Neuronal stem cell (in vitro differentiated cells): ENCODE data around the gene GPER1.

Experiments
- DNase-seq: peaks from one replicate; pipeline ENCODE4 v3.0.0-alpha.2; 2013; ENCODE audit warnings: low spot score
- H2AFZ ChIP-seq: one replicate; pipeline ENCODE4 v1.6.1; 2013; ENCODE audit warnings: mild to moderate bottlenecking, low read length, inconsistent platforms
- H2AK5ac ChIP-seq: 2 replicates; pipeline ENCODE4 v1.6.1; 2013; ENCODE audit warnings: low read depth, mild to moderate bottlenecking, inconsistent platforms, low read length, moderate library complexity, mixed read lengths
- H2BK120ac ChIP-seq: 2 replicates; pipeline ENCODE4 v1.6.1; 2013; ENCODE audit warnings: low read depth, mild to moderate bottlenecking, inconsistent platforms, low read length, moderate library complexity, mixed read lengths
- H2BK12ac ChIP-seq: one replicate; pipeline ENCODE4 v1.6.1; 2013; ENCODE audit warnings: low read length, inconsistent platforms
- H2BK15ac ChIP-seq: 2 replicates; pipeline ENCODE4 v1.6.1; 2013; ENCODE audit warnings: mild to moderate bottlenecking, low read length, inconsistent platforms, mixed read lengths
- H2BK5ac ChIP-seq: one replicate; pipeline ENCODE4 v1.6.1; 2013; ENCODE audit warnings: inconsistent platforms, mild to moderate bottlenecking, low read length, moderate library complexity
- H3K14ac ChIP-seq: one replicate; pipeline ENCODE4 v1.6.1; 2013; ENCODE audit warnings: low read length, inconsistent platforms
- H3K18ac ChIP-seq: 2 replicates; pipeline ENCODE4 v1.6.1; 2013; ENCODE audit warnings: low read length, inconsistent platforms
- H3K23ac ChIP-seq: 2 replicates; pipeline ENCODE4 v1.6.1; 2013; ENCODE audit warnings: low read depth, mild to moderate bottlenecking, mixed read lengths, low read length, inconsistent platforms; ENCODE audit not compliant: poor library complexity
- H3K27ac ChIP-seq: replicated peaks from 3 replicates; pipeline ENCODE4 v1.5.1; 2013; ENCODE audit warnings: low read length, inconsistent platforms
- H3K27me3 ChIP-seq, 3 experiments: 2 replicates each; pipeline ENCODE4 v1.6.1; 2013; ENCODE audit warnings: low read length in 3 of 3, mild to moderate bottlenecking in 2 of 3, inconsistent platforms in 1 of 3, low read depth in 1 of 3, mixed read lengths in 1 of 3, moderate library complexity in 1 of 3; ENCODE audit not compliant: control insufficient read depth in 3 of 3, insufficient read depth in 3 of 3
- H3K36me3 ChIP-seq, 2 donors: replicated peaks in 1 of 2; 2 replicates each; pipeline ENCODE4 v1.6.1; 2013; ENCODE audit warnings: low read length in 2 of 2; ENCODE audit not compliant: control insufficient read depth in 2 of 2, insufficient read depth in 2 of 2
- H3K4ac ChIP-seq: 2 replicates; pipeline ENCODE4 v1.6.1; 2013; ENCODE audit warnings: inconsistent platforms, mild to moderate bottlenecking, low read length, moderate library complexity
- H3K4me1 ChIP-seq, 2 donors: 1 replicate in 1 of 2; 2 replicates in 1 of 2; pipeline ENCODE4 v1.6.1; 2013; ENCODE audit warnings: low read length in 2 of 2, low read depth in 1 of 2; ENCODE audit not compliant: control insufficient read depth in 2 of 2, insufficient read depth in 1 of 2
- H3K4me2 ChIP-seq: one replicate; pipeline ENCODE4 v1.6.1; 2013; ENCODE audit warnings: mild to moderate bottlenecking, low read length, inconsistent platforms; ENCODE audit not compliant: insufficient read depth, poor library complexity, severe bottlenecking
- H3K4me3 ChIP-seq, 2 donors: 2 replicates each; pipeline ENCODE4 v1.5.1; 2013; ENCODE audit warnings: low read length in 2 of 2, mild to moderate bottlenecking in 2 of 2, inconsistent platforms in 1 of 2, moderate library complexity in 1 of 2
- H3K79me1 ChIP-seq: one replicate; pipeline ENCODE4 v1.6.1; 2013; ENCODE audit warnings: low read depth, mild to moderate bottlenecking, inconsistent platforms, low read length, moderate library complexity
- H3K9ac ChIP-seq: one replicate; pipeline ENCODE4 v1.6.1; 2013; ENCODE audit warnings: mild to moderate bottlenecking, low read depth, low read length, inconsistent platforms; ENCODE audit not compliant: poor library complexity
- H3K9me3 ChIP-seq, 2 donors: replicated peaks in 1 of 2; 2 replicates each; pipeline versions ENCODE3 to v1.6.1; 2013; ENCODE audit warnings: low read length in 2 of 2, mild to moderate bottlenecking in 2 of 2, inconsistent platforms in 1 of 2, low read depth in 1 of 2, mixed read lengths in 1 of 2, moderate library complexity in 1 of 2; ENCODE audit not compliant: control insufficient read depth in 2 of 2, insufficient read depth in 1 of 2
- H4K8ac ChIP-seq: one replicate; pipeline ENCODE4 v1.6.1; 2013; ENCODE audit warnings: low read depth, mild to moderate bottlenecking, inconsistent platforms, low read length, moderate library complexity
- H4K91ac ChIP-seq: one replicate; pipeline ENCODE4 v1.6.1; 2013; ENCODE audit warnings: low read length, low read depth, mild to moderate bottlenecking, inconsistent platforms; ENCODE audit not compliant: poor library complexity
- WGBS, 2 donors: extraction: QIAGEN DNeasy Blood & Tissue Kit; methylation state at CpG; one replicate each; pipeline ENCODE4 v1.1.7; 2013; ENCODE audit warnings: missing lambda C conversion rate in 2 of 2, mixed read lengths in 1 of 2; ENCODE audit not compliant: insufficient read length in 2 of 2, insufficient replicate concordance in 1 of 2; ENCODE audit errors: extremely low coverage in 2 of 2; 5-methylcytosine and 5-hydroxymethylcytosine counted together

The GPER1 gene

GRCh38 chr7:1099154-1099542, 11.2 kb downstream of the GPER1 start:
- no peak for DNase-seq
- Histone ChIP-seq H2BK5ac (no peak overlapping the region), H4K91ac (no peak overlapping the region), H3K4me3 (no peak overlapping the region), H3K79me1 (peaks cover 22% of the 10 kb centered on the region), H4K8ac (no peak overlapping the region), H2BK12ac (no peak overlapping the region), H3K9ac (no peak overlapping the region), H3K18ac (no peak overlapping the region), H3K4me1 (peaks cover 11 to 27% of the 10 kb centered on the region in 2 donors), H2BK15ac (no peak overlapping the region), H3K4me2 (no peak overlapping the region), H3K9me3 (peaks cover 2 to 4% of the 10 kb centered on the region in 2 donors), H3K23ac (no peak overlapping the region), H2BK120ac (no peak overlapping the region), H3K14ac (no peak overlapping the region), H3K4ac (no peak overlapping the region), H3K27ac (no peak overlapping the region), H2AFZ (no peak overlapping the region), H3K27me3 (no peaks in the 10 kb centered on the region), H3K36me3 (peaks cover 10 to 16% of the 10 kb centered on the region in 2 donors), H2AK5ac (no peak overlapping the region)
- WGBS, 2 donors = no CpG with 5 or more reads among the region's 26 CpGs

- Histone ChIP-seq H2AK5ac (no peak overlapping the region), H3K18ac (no peak overlapping the region), H3K27ac (no peak overlapping the region), H3K14ac (no peak overlapping the region), H3K4me1 (peaks cover 11 to 27% of the 10 kb centered on the region in 2 donors), H3K36me3 (peaks cover 12 to 16% of the 10 kb centered on the region in 2 donors), H2BK12ac (no peak overlapping the region), H3K4ac (no peak overlapping the region), H3K4me3 (no peak overlapping the region), H2BK5ac (peak overlapping the region; percentile 63), H3K27me3 (no peaks in the 10 kb centered on the region), H2BK120ac (peak overlapping the region; percentile 42), H3K9ac (no peak overlapping the region), H4K8ac (peak overlapping the region; percentile 66), H3K4me2 (no peak overlapping the region), H4K91ac (no peak overlapping the region), H2BK15ac (no peak overlapping the region), H2AFZ (no peak overlapping the region), H3K23ac (peak overlapping the region; percentile 59), H3K79me1 (peaks cover 26% of the 10 kb centered on the region), H3K9me3 (peaks cover 2 to 4% of the 10 kb centered on the region in 2 donors)
- DNase-seq = no peak
- WGBS, 2 donors = no CpG with 5 or more reads among the region's 16 CpGs
Observed at GRCh38 chr7:1099637-1100036, 11.7 kb downstream of the GPER1 start.

DNA sequence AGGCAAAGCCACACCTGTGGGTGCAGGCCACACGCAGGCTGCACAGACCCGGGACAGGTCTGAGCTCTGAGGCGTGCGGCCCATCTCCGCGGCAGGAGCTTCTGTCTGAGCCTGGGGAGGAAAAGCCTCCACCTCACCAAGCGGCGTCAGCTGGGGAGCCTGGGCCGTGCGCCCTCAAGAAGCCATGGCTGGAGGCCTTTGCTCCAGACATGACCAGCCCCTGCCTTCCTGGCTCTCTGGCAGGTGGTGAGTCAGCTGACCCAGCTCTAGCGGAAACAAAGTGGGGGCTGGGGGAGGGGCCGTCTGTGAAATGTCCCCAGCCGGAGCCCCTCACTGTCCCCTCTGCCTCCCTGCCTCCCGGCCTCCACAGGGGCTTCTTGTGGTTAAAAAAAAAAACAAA, 12.5 kb downstream of the GPER1 start:
- H2AK5ac ChIP-seq = peak overlapping the region; percentile 35
- H3K14ac ChIP-seq = no peak overlapping the region
- peak overlapping the region; percentile 78 for H3K9ac ChIP-seq
- H3K4ac ChIP-seq = no peak overlapping the region
- no peak for DNase-seq
- H4K91ac ChIP-seq = no peak overlapping the region
- no peak overlapping the region for H3K4me3 ChIP-seq
- H3K79me1 ChIP-seq = peaks cover 26% of the 10 kb centered on the region
- WGBS, 2 donors = no CpG with 5 or more reads among the region's 14 CpGs
- peak overlapping the region; percentile 59 for H3K23ac ChIP-seq
- peaks cover 12 to 16% of the 10 kb centered on the region in 2 donors for H3K36me3 ChIP-seq
- no peaks in the 10 kb centered on the region for H3K27me3 ChIP-seq
- peaks cover 11 to 26% of the 10 kb centered on the region in 2 donors for H3K4me1 ChIP-seq
- H2AFZ ChIP-seq = no peak overlapping the region
- no peak overlapping the region for H3K27ac ChIP-seq
- H3K4me2 ChIP-seq = no peak overlapping the region
- H2BK15ac ChIP-seq = no peak overlapping the region
- H4K8ac ChIP-seq = no peak overlapping the region
- peaks cover 2 to 4% of the 10 kb centered on the region in 2 donors for H3K9me3 ChIP-seq
- peak overlapping the region; percentile 42 for H2BK120ac ChIP-seq
- peak overlapping the region; percentile 22 for H3K18ac ChIP-seq
- peak overlapping the region; percentile 63 for H2BK5ac ChIP-seq
- no peak overlapping the region for H2BK12ac ChIP-seq

- H4K91ac ChIP-seq = no peak overlapping the region
- peak overlapping the region; percentile 78 for H3K9ac ChIP-seq
- no CpG with 5 or more reads among the region's 34 CpGs for WGBS, 2 donors
- peak overlapping the region; percentile 71 for H2AK5ac ChIP-seq
- H2AFZ ChIP-seq = no peak overlapping the region
- DNase-seq = no peak
- peak overlapping the region; percentile 73 for H2BK12ac ChIP-seq
- H3K4me2 ChIP-seq = no peak overlapping the region
- no peaks in the 10 kb centered on the region for H3K27me3 ChIP-seq
- H3K4ac ChIP-seq = no peak overlapping the region
- peak overlapping the region; percentile 28 for H3K27ac ChIP-seq
- H3K79me1 ChIP-seq = peaks cover 22% of the 10 kb centered on the region
- H3K36me3 ChIP-seq = peaks cover 12 to 16% of the 10 kb centered on the region in 2 donors
- H3K4me3 ChIP-seq = no peak overlapping the region
- peak overlapping the region; percentile 62 for H2BK5ac ChIP-seq
- H3K18ac ChIP-seq = peak overlapping the region; percentile 78
- peak overlapping the region; percentile 47 for H2BK15ac ChIP-seq
- H3K4me1 ChIP-seq = peaks cover 11 to 23% of the 10 kb centered on the region in 2 donors
- H3K14ac ChIP-seq = peak overlapping the region; percentile 56
- H3K23ac ChIP-seq = peak overlapping the region; percentile 75
- H2BK120ac ChIP-seq = no peak overlapping the region
- peaks cover 2 to 4% of the 10 kb centered on the region in 2 donors for H3K9me3 ChIP-seq
- no peak overlapping the region for H4K8ac ChIP-seq
Observed at GRCh38 chr7:1100834-1101562, 13.1 kb downstream of the GPER1 start.
